PC-9 (cell line): ENCODE data around the gene DIAPH3. TPM values are rescaled to one million over a fixed set of nuclear protein-coding genes. Genes with fewer than 3 reads are reported as not detected.

ENCODE experiments used
- BruUV-seq: library from RNA; stranded (reverse); fragments of 400-500 nt; replicated peaks from 2 replicates; lab custom pipeline; 2021; lab: Mats Ljungman, UMichigan
- CTCF ChIA-PET: fragments of 300-600 bp; sonication (Branson Sonifier 250); formaldehyde crosslinking; loops from one replicate; lab custom pipeline; 2022; ENCODE audit warnings: antibody characterized with exemption; lab: Charles Lee
- POLR2A ChIA-PET: fragments of 300-600 bp; sonication (Branson Sonifier 250); formaldehyde crosslinking; loops from one replicate; lab custom pipeline; 2022; ENCODE audit warnings: antibody characterized with exemption; ENCODE audit not compliant: unreplicated experiment; lab: Charles Lee
- DNase-seq, 2 experiments: peaks; one replicate each; pipeline versions ENCODE4 v3.0.0 to v3.0.0-alpha.2; 2015 to 2022; ENCODE audit warnings: mixed read lengths in 1 of 2
- H2AFZ ChIP-seq: fragments of 200-600 bp; sonication (generic); 2 replicates; pipeline ENCODE4 v1.8.1; 2017; ENCODE audit warnings: antibody characterized with exemption
- H3F3A ChIP-seq: fragments of 200-600 bp; sonication (generic); 2 replicates; pipeline ENCODE4 v1.8.1; 2017; ENCODE audit warnings: antibody characterized with exemption, mild to moderate bottlenecking, low read depth; ENCODE audit not compliant: insufficient read depth
- H3K27ac ChIP-seq: fragments of 200-600 bp; sonication (generic); 2 replicates; pipeline ENCODE4 v1.6.1; 2016; ENCODE audit warnings: mixed run types
- H3K27me3 ChIP-seq: fragments of 200-600 bp; sonication (generic); 2 replicates; pipeline ENCODE4 v1.6.1; 2016; ENCODE audit warnings: low read depth, mixed run types; ENCODE audit not compliant: insufficient read depth
- H3K36me3 ChIP-seq: fragments of 200-600 bp; sonication (generic); 2 replicates; pipeline ENCODE4 v1.6.1; 2016; ENCODE audit warnings: low read depth, mixed run types
- H3K4me1 ChIP-seq: fragments of 200-600 bp; sonication (generic); replicated peaks from 2 replicates; pipeline ENCODE4 v1.6.1; 2016; ENCODE audit warnings: mixed run types; ENCODE audit not compliant: insufficient read depth
- H3K4me2 ChIP-seq: fragments of 200-600 bp; sonication (generic); 2 replicates; pipeline ENCODE4 v1.6.1; 2017; ENCODE audit warnings: mixed run types
- H3K4me3 ChIP-seq: fragments of 200-600 bp; sonication (generic); 2 replicates; pipeline ENCODE4 v1.6.1; 2016; ENCODE audit warnings: mixed run types
- H3K79me2 ChIP-seq: fragments of 200-600 bp; sonication (generic); 2 replicates; pipeline ENCODE4 v1.6.1; 2017; ENCODE audit warnings: low read depth, mixed run types
- H3K9me2 ChIP-seq: fragments of 200-600 bp; sonication (generic); 2 replicates; pipeline ENCODE4 v1.8.1; 2017; ENCODE audit warnings: mild to moderate bottlenecking; ENCODE audit not compliant: insufficient read depth
- H3K9me3 ChIP-seq: fragments of 200-600 bp; sonication (generic); 2 replicates; pipeline ENCODE4 v1.8.1; 2016; ENCODE audit warnings: low read depth; ENCODE audit not compliant: insufficient read depth
- H4K20me1 ChIP-seq: fragments of 200-600 bp; sonication (generic); 2 replicates; pipeline ENCODE4 v1.8.1; 2017; ENCODE audit not compliant: insufficient read depth
- CTCF ChIP-seq: fragments of 200-600 bp; sonication (generic); conservative IDR thresholded peaks from 2 replicates; pipeline ENCODE4 v1.6.1; 2017; ENCODE audit warnings: mixed run types, antibody characterized with exemption, mild to moderate bottlenecking, moderate library complexity
- EZH2 ChIP-seq: fragments of 200-600 bp; sonication (generic); IDR thresholded peaks from 2 replicates; pipeline ENCODE4 v1.8.0; 2017; ENCODE audit warnings: antibody characterized with exemption, low read depth
- intact Hi-C: fragments of 100-400 bp; cut with micrococcal nuclease; formaldehyde crosslinking; loops from one replicate; pipeline ENCODE4 v1.10.0; 2022; ENCODE audit not compliant: unreplicated experiment
- total RNA-seq: library from RNA; stranded (reverse); gene quantifications from 2 replicates; pipeline ENCODE4 v1.2.3, GENCODE V29; 2021

Gene DIAPH3
- total RNA-seq, 1 experiment from 2014 or later, result 39.3 TPM

- CTCF ChIA-PET, result no interaction called here
- TF ChIP-seq EZH2 (no peak), CTCF (no peak)
These were observed 49.2 kb downstream of the DIAPH3 start for GRCh38 chr13:60114499-60115028.

GRCh38 chr13:60112771-60113170 is 51.0 kb downstream of the DIAPH3 start:
- Histone ChIP-seq H3K79me2 (0 out of 2 replicates have a peak, but pooled peaks cover 3% of the 10 kb centered on the region), H3K4me1 (no peaks in the 10 kb centered on the region), H3K4me2 (no peak overlapping the region), H3F3A (no peaks in the 10 kb centered on the region), H4K20me1 (no peaks in the 10 kb centered on the region), H3K36me3 (peaks cover 10% of the 10 kb centered on the region; the same call in 1 of the 2 replicates), H3K27me3 (no peaks in the 10 kb centered on the region), H2AFZ (no peak overlapping the region), H3K9me3 (peaks cover 15% of the 10 kb centered on the region), H3K27ac (no peak overlapping the region), H3K9me2 (no peaks in the 10 kb centered on the region), H3K4me3 (no peak overlapping the region)
- TF ChIP-seq CTCF (no peak), EZH2 (no peak)
- intact Hi-C loops, result no loop called here
- ChIA-PET CTCF (no interaction called here), POLR2A (no interaction called here)
- BruUV-seq, result no TSS peak
- no peak for DNase-seq

More at GRCh38 chr13:60114499-60115028, 49.2 kb downstream of the DIAPH3 start:
- Histone ChIP-seq H3K9me2 (no peaks in the 10 kb centered on the region), H3K79me2 (0 out of 2 replicates have a peak, but pooled peaks cover 3% of the 10 kb centered on the region), H3K27ac (no peak overlapping the region), H3K9me3 (peaks cover 15% of the 10 kb centered on the region), H3K36me3 (peaks cover 10% of the 10 kb centered on the region; the same call in 1 of the 2 replicates), H3K4me3 (no peak overlapping the region), H4K20me1 (no peaks in the 10 kb centered on the region), H3K4me1 (no peaks in the 10 kb centered on the region), H3K4me2 (no peak overlapping the region), H3K27me3 (no peaks in the 10 kb centered on the region), H3F3A (no peaks in the 10 kb centered on the region), H2AFZ (no peak overlapping the region)
- DNase-seq, result no peak
- BruUV-seq, result no TSS peak
- POLR2A ChIA-PET, result no interaction called here
- intact Hi-C loops, result no loop called here

GRCh38 chr13:60111691-60112090 is 52.0 kb downstream of the DIAPH3 start:
- Histone ChIP-seq H2AFZ (no peak overlapping the region), H4K20me1 (0 out of 2 replicates have a peak, but pooled peaks cover 2% of the 10 kb centered on the region), H3K27me3 (no peaks in the 10 kb centered on the region), H3K9me2 (no peaks in the 10 kb centered on the region), H3K9me3 (peaks cover 15% of the 10 kb centered on the region), H3F3A (no peaks in the 10 kb centered on the region), H3K4me2 (no peak overlapping the region), H3K27ac (no peak overlapping the region), H3K36me3 (peaks cover 10% of the 10 kb centered on the region; the same call in 1 of the 2 replicates), H3K4me3 (no peak overlapping the region), H3K4me1 (no peaks in the 10 kb centered on the region), H3K79me2 (0 out of 2 replicates have a peak, but pooled peaks cover 3% of the 10 kb centered on the region)
- no TSS peak for BruUV-seq
- DNase-seq, result no peak
- intact Hi-C loops, result no loop called here
- POLR2A ChIA-PET, result interaction anchor here (0.6 kb wide), 1 partner anchor 150 kb away, joined by 7 read pairs; no protein-coding TSS in a partner anchor
- TF ChIP-seq EZH2 (no peak), CTCF (no peak)
- CTCF ChIA-PET, result no interaction called here
